GM19328 (cell line): Measurements from ENCODE around the gene TBC1D12.
"Not testable (repeated sequence)": the region's sequence is repeated elsewhere in the genome, so short reads cannot be mapped to it uniquely, and the experiment has no call there.

Experiments
- ATAC-seq: cut with Tn5 transposase; IDR thresholded peaks from one replicate; pipeline ENCODE4 v1.9.1; 2021; ENCODE audit warnings: mild to moderate bottlenecking, moderate library complexity; ENCODE audit not compliant: unreplicated experiment

Gene TBC1D12

GRCh38 chr10:94450782-94451181 is 48.4 kb downstream of the TBC1D12 start:
- ATAC-seq = no peak

- ATAC-seq = no peak
Measured at GRCh38 chr10:94451883-94452519, 49.7 kb downstream of the TBC1D12 start.

- ATAC-seq = no peak
Measured at GRCh38 chr10:94456942-94457341, 54.6 kb downstream of the TBC1D12 start.

- ATAC-seq = no peak
Measured at GRCh38 chr10:94459385-94459784, 57.0 kb downstream of the TBC1D12 start.

GRCh38 chr10:94461503-94461902 is 59.2 kb downstream of the TBC1D12 start:
- ATAC-seq = no peak

- no peak for ATAC-seq
Measured at GRCh38 chr10:94462130-94462529, 59.8 kb downstream of the TBC1D12 start.

GRCh38 chr10:94465684-94466083 is 63.3 kb downstream of the TBC1D12 start:
- ATAC-seq = no peak

GRCh38 chr10:94481410-94481809 is 79.1 kb downstream of the TBC1D12 start:
- ATAC-seq = no peak

GRCh38 chr10:94483970-94484369 is 81.6 kb downstream of the TBC1D12 start:
- ATAC-seq = no peak

GRCh38 chr10:94485094-94485493 is 82.8 kb downstream of the TBC1D12 start:
- no peak for ATAC-seq

GRCh38 chr10:94487575-94487974 is 85.2 kb downstream of the TBC1D12 start:
- no peak for ATAC-seq

GRCh38 chr10:94489107-94489506 is 86.8 kb downstream of the TBC1D12 start:
- no peak for ATAC-seq

GRCh38 chr10:94489976-94490788 is 87.8 kb downstream of the TBC1D12 start:
- ATAC-seq = no peak

- ATAC-seq = no peak
Measured at GRCh38 chr10:94490789-94491039, 88.4 kb downstream of the TBC1D12 start.

- ATAC-seq = no peak
Measured at GRCh38 chr10:94493463-94493862, 91.1 kb downstream of the TBC1D12 start.

- ATAC-seq = no peak
Measured at GRCh38 chr10:94496010-94496409, 93.7 kb downstream of the TBC1D12 start.

GRCh38 chr10:94496646-94497045 is 94.3 kb downstream of the TBC1D12 start:
- no peak for ATAC-seq

GRCh38 chr10:94500063-94500462 is 97.7 kb downstream of the TBC1D12 start:
- no peak for ATAC-seq

- no peak for ATAC-seq
Measured at GRCh38 chr10:94521276-94522250, 119.2 kb downstream of the TBC1D12 start.

- no peak for ATAC-seq
Measured at GRCh38 chr10:94524146-94524545, 121.8 kb downstream of the TBC1D12 start.

GRCh38 chr10:94524711-94525110 is 122.4 kb downstream of the TBC1D12 start:
- no peak for ATAC-seq

- ATAC-seq = not testable (repeated sequence)
Measured at GRCh38 chr10:94531550-94531949, 129.2 kb downstream of the TBC1D12 start.
